H1 (cell line): Measurements from ENCODE around the gene UBE2E2. TPM values are rescaled to one million over a fixed set of nuclear protein-coding genes. Genes with fewer than 3 reads are reported as not detected.

ENCODE experiments used
- CTCF ChIA-PET: fragments of 300-600 bp; sonication (Branson Sonifier 250); formaldehyde crosslinking; loops from one replicate; lab custom pipeline; 2021; ENCODE audit not compliant: partially characterized antibody; lab: Charles Lee
- POLR2A ChIA-PET: fragments of 300-600 bp; sonication (Branson Sonifier 250); formaldehyde crosslinking; loops from one replicate; lab custom pipeline; 2021; ENCODE audit warnings: inconsistent platforms; ENCODE audit not compliant: partially characterized antibody; lab: Charles Lee
- DNase-seq, 2 experiments: peaks; one replicate each; pipeline versions ENCODE4 v3.0.0 to v3.0.0-alpha.2; 2010 to 2022; ENCODE audit warnings: low spot score in 2 of 2, low read depth in 1 of 2, mixed read lengths in 1 of 2
- FAIRE-seq: peaks from 2 replicates; lab custom pipeline; 2011; peaks lifted over from hg19 to GRCh38; lab: Jason Lieb, UNC
- H2AFZ ChIP-seq: 2 replicates; pipeline ENCODE4 v1.8.1; 2012; ENCODE audit warnings: low read length, inconsistent platforms
- H2AK5ac ChIP-seq: 2 replicates; pipeline ENCODE4 v1.6.1; 2013; ENCODE audit warnings: low read depth, low read length
- H2BK120ac ChIP-seq: replicated peaks from 2 replicates; pipeline ENCODE3; 2013; ENCODE audit warnings: low read depth, low read length, inconsistent platforms
- H2BK12ac ChIP-seq: 2 replicates; pipeline ENCODE4 v1.6.1; 2013; ENCODE audit warnings: low read depth, low read length
- H2BK15ac ChIP-seq: 2 replicates; pipeline ENCODE4 v1.6.1; 2013; ENCODE audit warnings: low read length
- H2BK20ac ChIP-seq: 2 replicates; pipeline ENCODE4 v1.6.1; 2013; ENCODE audit warnings: low read length
- H2BK5ac ChIP-seq: 2 replicates; pipeline ENCODE4 v1.6.1; 2013; ENCODE audit warnings: low read depth, low read length
- H3K14ac ChIP-seq: 2 replicates; pipeline ENCODE4 v1.6.1; 2013; ENCODE audit warnings: inconsistent platforms; ENCODE audit not compliant: insufficient read length
- H3K18ac ChIP-seq: 2 replicates; pipeline ENCODE4 v1.6.1; 2013; ENCODE audit warnings: low read length; ENCODE audit errors: extremely low read depth
- H3K23ac ChIP-seq: 2 replicates; pipeline ENCODE4 v1.6.1; 2013; ENCODE audit warnings: inconsistent platforms; ENCODE audit not compliant: insufficient read length
- H3K23me2 ChIP-seq: 2 replicates; pipeline ENCODE4 v1.6.1; 2013; ENCODE audit warnings: low read depth, low read length
- H3K27ac ChIP-seq: 2 replicates; pipeline ENCODE4 v1.6.1; 2011; ENCODE audit warnings: low read depth, low read length, inconsistent platforms
- H3K27me3 ChIP-seq, 4 experiments: replicated peaks in 1 of 4; 1 replicate in 1 of 4; 2 replicates in 3 of 4; pipeline versions ENCODE4 v1.6.1 to v1.8.1; 2011 to 2013; ENCODE audit warnings: low read length in 3 of 4, mild to moderate bottlenecking in 3 of 4, inconsistent platforms in 2 of 4, mixed read lengths in 2 of 4, moderate library complexity in 1 of 4; ENCODE audit not compliant: control insufficient read depth in 3 of 4, insufficient read depth in 3 of 4; ENCODE audit errors: extremely low read depth in 1 of 4
- H3K36me3 ChIP-seq, 4 experiments: 2 replicates each; pipeline versions ENCODE4 v1.6.1 to v1.8.1; 2011 to 2013; ENCODE audit warnings: mild to moderate bottlenecking in 4 of 4, low read length in 3 of 4, moderate library complexity in 2 of 4, control low read depth in 1 of 4, inconsistent platforms in 1 of 4; ENCODE audit not compliant: insufficient read depth in 4 of 4, control insufficient read depth in 2 of 4
- H3K4ac ChIP-seq: replicated peaks from 2 replicates; pipeline ENCODE3; 2013; ENCODE audit warnings: low read length, low read depth, mixed read lengths, inconsistent platforms; ENCODE audit not compliant: insufficient read length
- H3K4me1 ChIP-seq, 4 experiments: replicated peaks in 1 of 4; 1 replicate in 1 of 4; 2 replicates in 3 of 4; pipeline versions ENCODE4 v1.6.1 to v1.8.1; 2011 to 2013; ENCODE audit warnings: low read length in 3 of 4, inconsistent platforms in 2 of 4, mixed read lengths in 1 of 4; ENCODE audit not compliant: insufficient read depth in 4 of 4, control insufficient read depth in 3 of 4
- H3K4me2 ChIP-seq, 2 experiments: 2 replicates each; pipeline versions ENCODE4 v1.6.1 to v1.8.1; 2011 to 2013; ENCODE audit warnings: low read depth in 2 of 2, low read length in 2 of 2, control low read depth in 1 of 2, inconsistent platforms in 1 of 2, mild to moderate bottlenecking in 1 of 2; ENCODE audit not compliant: insufficient read depth in 1 of 2
- H3K4me3 ChIP-seq, 4 experiments: fragments of 200-600, 300-600 bp in 1 of 4; sonication (generic), shearing (Covaris generic), sonication (Bioruptor Twin) in 1 of 4; 2 replicates each; pipeline versions ENCODE4 v1.5.1 to v1.8.1; 2011 to 2016; ENCODE audit warnings: low read length in 4 of 4, low read depth in 3 of 4, control low read depth in 2 of 4, inconsistent platforms in 2 of 4, mild to moderate bottlenecking in 2 of 4, mixed read lengths in 1 of 4, moderate library complexity in 1 of 4; ENCODE audit not compliant: insufficient read depth in 2 of 4; ENCODE audit errors: extremely low read depth in 1 of 4
- H3K56ac ChIP-seq: replicated peaks from 2 replicates; pipeline ENCODE3; 2013; ENCODE audit warnings: low read depth, mild to moderate bottlenecking, mixed read lengths, low read length, inconsistent platforms; ENCODE audit not compliant: insufficient read length
- H3K79me1 ChIP-seq: 2 replicates; pipeline ENCODE4 v1.6.1; 2013; ENCODE audit warnings: low read depth, low read length, control low read depth
- H3K79me2 ChIP-seq, 2 experiments: 2 replicates each; pipeline versions ENCODE4 v1.6.1 to v1.8.1; 2012 to 2013; ENCODE audit warnings: low read length in 2 of 2, mild to moderate bottlenecking in 2 of 2, inconsistent platforms in 1 of 2; ENCODE audit not compliant: insufficient read depth in 2 of 2, control insufficient read depth in 1 of 2
- H3K9ac ChIP-seq, 4 experiments: replicated peaks in 1 of 4; 1 replicate in 1 of 4; 2 replicates in 3 of 4; pipeline versions ENCODE4 v1.6.1 to v1.8.1; 2011 to 2013; ENCODE audit warnings: low read depth in 3 of 4, low read length in 3 of 4, control low read depth in 2 of 4, mild to moderate bottlenecking in 2 of 4, moderate library complexity in 2 of 4, inconsistent platforms in 1 of 4; ENCODE audit errors: extremely low read depth in 1 of 4
- H3K9me3 ChIP-seq, 2 experiments: 2 replicates each; pipeline versions ENCODE4 v1.6.1 to v1.8.1; 2012 to 2013; ENCODE audit warnings: mild to moderate bottlenecking in 2 of 2, moderate library complexity in 2 of 2, control low read depth in 1 of 2, inconsistent platforms in 1 of 2, low read depth in 1 of 2, low read length in 1 of 2, mixed read lengths in 1 of 2; ENCODE audit not compliant: insufficient read depth in 2 of 2
- H4K20me1 ChIP-seq, 2 experiments: replicated peaks in 1 of 2; 2 replicates each; pipeline versions ENCODE3 to v1.8.1; 2011 to 2013; ENCODE audit warnings: inconsistent platforms in 2 of 2, low read length in 2 of 2, mild to moderate bottlenecking in 1 of 2; ENCODE audit not compliant: insufficient read depth in 2 of 2, control insufficient read depth in 1 of 2
- H4K5ac ChIP-seq: 2 replicates; pipeline ENCODE4 v1.6.1; 2013; ENCODE audit warnings: low read length, low read depth, mixed read lengths, inconsistent platforms; ENCODE audit not compliant: insufficient read length
- H4K8ac ChIP-seq: 2 replicates; pipeline ENCODE4 v1.8.0; 2013; ENCODE audit warnings: mild to moderate bottlenecking, moderate library complexity, low read length, inconsistent platforms; ENCODE audit not compliant: insufficient read depth; ENCODE audit errors: extremely low read depth
- H4K91ac ChIP-seq: replicated peaks from 2 replicates; pipeline ENCODE3; 2013; ENCODE audit warnings: low read length, mixed read lengths, inconsistent platforms; ENCODE audit not compliant: insufficient read length
- BCL11A ChIP-seq, 2 experiments: IDR thresholded peaks; one replicate each; pipeline ENCODE4 v1.6.1; 2011; ENCODE audit warnings: low read depth in 2 of 2, low read length in 2 of 2, mild to moderate bottlenecking in 2 of 2
- CEBPB ChIP-seq: IDR thresholded peaks from 2 replicates; pipeline ENCODE4 v1.6.1; 2012; ENCODE audit warnings: low read depth, low read length
- CHD2 ChIP-seq: IDR thresholded peaks from 2 replicates; pipeline ENCODE4 v1.6.1; 2012; ENCODE audit warnings: low read length, improper control_type of control experiment
- CTBP2 ChIP-seq: IDR thresholded peaks from 2 replicates; pipeline ENCODE4 v1.7.0; 2011; ENCODE audit warnings: borderline replicate concordance, mild to moderate bottlenecking, moderate library complexity, mixed read lengths, low read length; ENCODE audit not compliant: insufficient read depth, insufficient read length
- NRF1 ChIP-seq: IDR thresholded peaks from 2 replicates; pipeline ENCODE4 v1.6.1; 2011; ENCODE audit warnings: mild to moderate bottlenecking, low read depth, low read length, improper control_type of control experiment
- SAP30 ChIP-seq: fragments of 300-600 bp; sonication (generic); IDR thresholded peaks from 2 replicates; pipeline ENCODE4 v1.7.1; 2012; ENCODE audit warnings: low read length, moderate library complexity, mild to moderate bottlenecking, inconsistent platforms; ENCODE audit not compliant: insufficient read depth, insufficient replicate concordance
- WGBS, 2 experiments: shearing (Covaris generic) in 1 of 2; methylation state at CpG; one replicate each; pipeline versions ENCODE4 v1.1.6 to v1.1.7; 2013 to 2015; ENCODE audit warnings: low lambda C conversion rate in 2 of 2, mixed read lengths in 2 of 2, inconsistent platforms in 1 of 2, low coverage in 1 of 2, missing lambda C conversion rate in 1 of 2; ENCODE audit not compliant: insufficient replicate concordance in 2 of 2, insufficient coverage in 1 of 2, insufficient read length in 1 of 2; ENCODE audit errors: extremely low coverage in 1 of 2, missing lambda C conversion rate in 1 of 2; 5-methylcytosine and 5-hydroxymethylcytosine counted together
- polyA plus RNA-seq, 7 experiments: library from polyadenylated mRNA; depleted of rRNA in 3 of 7; stranded (reverse) in 5 of 7; unstranded in 2 of 7; fragments of >200 nt in 5 of 7; fragments of 200-250 nt in 2 of 7; gene quantifications; 1 replicate in 5 of 7; 2 replicates in 1 of 7; 4 replicates in 1 of 7; pipeline versions ENCODE4 v1.2.1 to v1.2.3, GENCODE V29; 2011 to 2013; ENCODE audit warnings: missing spikeins in 2 of 7, mixed read lengths in 2 of 7
- total RNA-seq: library from RNA; stranded (reverse); fragmentation: NEBNext Ultra II Directional; extraction: Animal tissue kit (Norgen Biotek cat#: 25700); gene quantifications from 2 replicates; pipeline ENCODE4 v1.2.1, GENCODE V29; 2021

Gene UBE2E2
- total and polyA plus RNA-seq, 2 of the 8 experiments (the other 6 are each of a cell fraction or from before 2014, with no cell fraction given): 57.6 to 70.6 TPM

- 93% methylated on average over 2 of the region's 2 CpGs; no CpG with 5 or more reads in 1 of the 2 experiments for WGBS, 2 experiments
- no peak overlapping the region for H4K8ac ChIP-seq
Measured at GRCh38 chr3:23365066-23365465, 161.9 kb downstream of the UBE2E2 start.

More at GRCh38 chr3:23365066-23365465, 161.9 kb downstream of the UBE2E2 start:
- peaks cover 3 to 9% of the 10 kb centered on the region in 2 experiments; a peak in 2 of 4 replicates for H3K79me2 ChIP-seq
- no peaks in the 10 kb centered on the region for H3K36me3 ChIP-seq
- TF ChIP-seq NRF1: no peak
- TF ChIP-seq CTBP2: no peak
- no peak for TF ChIP-seq SAP30
- TF ChIP-seq CHD2: no peak
- no peak for TF ChIP-seq CEBPB
- TF ChIP-seq BCL11A (IDR thresholded peaks at IDR 0.05; ENCODE audit: low read depth in 2 of 2, low read length in 2 of 2): no peak
- H4K20me1 ChIP-seq: peaks cover 0 to 2% of the 10 kb centered on the region in 2 experiments
- H2AK5ac ChIP-seq: no peak overlapping the region
- no peak overlapping the region for H3K9ac ChIP-seq
- H3K23ac ChIP-seq: no peak overlapping the region
- no peaks in the 10 kb centered on the region for H3K4me1 ChIP-seq
- H3K23me2 ChIP-seq: no peaks in the 10 kb centered on the region
- no peak overlapping the region for H3K18ac ChIP-seq
- ChIA-PET POLR2A (interaction anchor here (0.8 kb wide), 1 partner anchor 101 kb away, joined by 3 read pairs; no protein-coding TSS in a partner anchor), CTCF (no interaction called here)
- H2BK20ac ChIP-seq: no peak overlapping the region
- no peak overlapping the region for H3K14ac ChIP-seq
- H2BK5ac ChIP-seq: no peak overlapping the region
- H4K91ac ChIP-seq: no peak overlapping the region
- H2BK120ac ChIP-seq: no peak overlapping the region
- H2AFZ ChIP-seq: no peak overlapping the region
- no peak overlapping the region for H3K4ac ChIP-seq
- no peak overlapping the region for H2BK12ac ChIP-seq
- no peak for FAIRE-seq
- H3K4me2 ChIP-seq: no peak overlapping the region
- no peak overlapping the region for H3K56ac ChIP-seq
- H3K4me3 ChIP-seq: no peak overlapping the region
- H3K27me3 ChIP-seq: no peaks in the 10 kb centered on the region
- no peak for DNase-seq
- H4K5ac ChIP-seq: no peak overlapping the region
- no peak overlapping the region for H3K27ac ChIP-seq
- H3K9me3 ChIP-seq: peaks cover 0 to 2% of the 10 kb centered on the region in 2 experiments; a peak in 1 of 4 replicates
- no peak overlapping the region for H2BK15ac ChIP-seq
- H3K79me1 ChIP-seq: no peaks in the 10 kb centered on the region; the same call in 1 of the 2 replicates
